Heart right ventricle (tissue), 16 donors: ENCODE data around the gene CPAMD8. TPM values are rescaled to one million over a fixed set of nuclear protein-coding genes. Genes with fewer than 3 reads are reported as not detected.
A peak's percentile ranks its signal among the peaks of the same experiment; 100 is the strongest.

Source experiments
- ATAC-seq, 8 donors: fragments of 200-7000 bp; cut with Tn5 transposase; one replicate each; pipeline ENCODE4 v1.9.1; 2020; ENCODE audit warnings: mild to moderate bottlenecking in 8 of 8, moderate library complexity in 8 of 8, moderate number of reproducible peaks in 1 of 8
- DNase-seq, 2 donors: peaks; one replicate each; pipeline ENCODE4 v3.0.0-alpha.2; 2020
- H3K27ac ChIP-seq, 10 donors: fragments of 200-600 bp; sonication (generic) in 2 of 10; one replicate each; pipeline versions ENCODE4 v1.5.0 to v1.8.0; 2020 to 2022; ENCODE audit warnings: mild to moderate bottlenecking in 3 of 10
- H3K27me3 ChIP-seq, 7 donors: fragments of 200-600 bp; one replicate each; pipeline ENCODE4 v1.8.0; 2021 to 2022; ENCODE audit warnings: mild to moderate bottlenecking in 2 of 7
- H3K36me3 ChIP-seq, 9 donors: fragments of 200-600 bp; sonication (generic) in 1 of 9; one replicate each; pipeline versions ENCODE4 v1.5.0 to v1.8.0; 2020 to 2022; ENCODE audit warnings: mild to moderate bottlenecking in 2 of 9
- H3K4me1 ChIP-seq, 9 donors: fragments of 200-600 bp; sonication (generic) in 1 of 9; one replicate each; pipeline versions ENCODE4 v1.5.0 to v1.8.0; 2020 to 2022; ENCODE audit warnings: mild to moderate bottlenecking in 4 of 9
- H3K4me3 ChIP-seq, 10 donors: fragments of 200-600 bp; sonication (generic) in 2 of 10; one replicate each; pipeline versions ENCODE4 v1.5.0 to v1.8.0; 2020 to 2022; ENCODE audit warnings: mild to moderate bottlenecking in 7 of 10, moderate library complexity in 2 of 10
- H3K9me3 ChIP-seq, 11 donors: fragments of 200-600 bp in 10 of 11; sonication (generic) in 2 of 11; one replicate each; pipeline versions ENCODE4 v1.5.0 to v1.8.0; 2013 to 2022; ENCODE audit warnings: mild to moderate bottlenecking in 2 of 11, control low read depth in 1 of 11, moderate library complexity in 1 of 11
- WGBS, 2 donors: extraction: QIAGEN DNeasy Blood & Tissue Kit; methylation state at CpG; one replicate each; pipeline ENCODE4 v1.1.7; 2013; ENCODE audit warnings: inconsistent platforms in 1 of 2; 5-methylcytosine and 5-hydroxymethylcytosine counted together
- intact Hi-C, 10 donors: fragments of 100-400 bp; cut with DNase I; formaldehyde crosslinking; loops; one replicate each; pipeline versions ENCODE4 v1.11.1 to v1.14.2; 2022
- polyA plus RNA-seq, 2 donors: library from polyadenylated mRNA; stranded (reverse); fragments of 200-250 nt; gene quantifications; one replicate each; pipeline ENCODE4 v1.2.3, GENCODE V29; 2013
- total RNA-seq, 10 donors: library from RNA; stranded (reverse); fragmentation: NEBNext Ultra II Directional in 3 of 10; extraction: Animal tissue kit (Norgen Biotek cat#: 25700) in 3 of 10; gene quantifications; one replicate each; pipeline versions ENCODE4 v1.2.1 to v1.2.4, GENCODE V29; 2021 to 2023
- TF ChIP-seq, protein P1 (sequence below), 9 donors: fragments of 200-600 bp; sonication (generic) in 2 of 9; IDR thresholded peaks; one replicate each; pipeline versions ENCODE4 v1.5.0 to v1.8.0; 2021 to 2022; ENCODE audit warnings: antibody characterized with exemption in 9 of 9, mild to moderate bottlenecking in 5 of 9, moderate library complexity in 1 of 9
- donor health status: Arrhythmogenic right ventricular cardiomyopathy.
- donor health status: ischemic (EF 13 %, LVEDD 7.1; RV severe dilation, severe dysfunction).
- donor health status: healthy with polysubstance abuse.
- donor health status: DM: no; HTN: yes; CAD: no.
- donor health status: DM: no; HTN: no; CAD: no.
- donor health status: ischemic (EF 25% LVEDD 6.9; RV normal size, moderate dysfunction).
- donor health status: ischemic (EF 25% LVEDD 5.7; RV mildly dilated, moderate dysfunction).
- donor health status: healthy.
- donor health status: DM: yes; HTN: yes; CAD: no.
- donor health status: Ischemic cardiomyopathy.
- donor health status: ischemic (EF 35%, LVEDD 5.7; RV mildly dilated, moderate dysfunction).
- donor health status: nonischemic (EF 11% LVEDD 7.7; RV severe dilation, severe dysfunction).
- donor health status: DM: yes; HTN: yes; CAD: no.
- donor health status: PGD.
- donor health status: ischemic (EF 29% LVEDD 5.4; RV normal size, mild dysfunction).
- donor health status: nonischemic (EF 23%, LVEDD 6.1; RV moderate dilation, normal function).

Gene CPAMD8
- total and polyA plus RNA-seq, 12 donors = 4.8 to 77.9 (median 10.9) TPM

DNA sequence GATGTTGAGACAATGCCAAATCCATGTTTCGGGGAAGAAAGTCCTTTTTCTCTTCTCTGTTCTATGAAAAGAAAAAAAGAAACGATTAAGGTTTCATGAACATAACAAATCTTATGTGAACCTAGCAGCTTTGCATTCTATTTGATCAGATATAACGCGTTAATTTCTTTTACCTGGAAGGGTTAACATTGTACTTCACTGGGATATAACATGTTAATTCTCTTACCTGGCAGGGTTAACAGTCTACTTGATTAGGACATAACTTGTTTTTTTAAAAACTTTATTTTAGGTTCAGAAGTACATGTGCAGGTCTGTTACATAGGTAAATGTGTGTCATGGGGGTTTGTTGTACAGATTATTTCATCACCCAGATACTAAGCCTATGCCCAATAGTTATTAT is 68.8 kb downstream of the CPAMD8 start:
- ATAC-seq (no peak), DNase-seq (no peak)
- peaks cover 0 to 13% (median 0%) of the 10 kb centered on the region in 7 donors for H3K27me3 ChIP-seq
- no peaks in the 10 kb centered on the region for H3K9me3 ChIP-seq
- H3K27ac ChIP-seq = peak overlapping the region in 1 of 10 donors; percentile 11
- no peak overlapping the region for H3K4me3 ChIP-seq
- H3K4me1 ChIP-seq = peaks cover 0 to 38% (median 11%) of the 10 kb centered on the region in 9 donors
- TF ChIP-seq, protein P1, sequence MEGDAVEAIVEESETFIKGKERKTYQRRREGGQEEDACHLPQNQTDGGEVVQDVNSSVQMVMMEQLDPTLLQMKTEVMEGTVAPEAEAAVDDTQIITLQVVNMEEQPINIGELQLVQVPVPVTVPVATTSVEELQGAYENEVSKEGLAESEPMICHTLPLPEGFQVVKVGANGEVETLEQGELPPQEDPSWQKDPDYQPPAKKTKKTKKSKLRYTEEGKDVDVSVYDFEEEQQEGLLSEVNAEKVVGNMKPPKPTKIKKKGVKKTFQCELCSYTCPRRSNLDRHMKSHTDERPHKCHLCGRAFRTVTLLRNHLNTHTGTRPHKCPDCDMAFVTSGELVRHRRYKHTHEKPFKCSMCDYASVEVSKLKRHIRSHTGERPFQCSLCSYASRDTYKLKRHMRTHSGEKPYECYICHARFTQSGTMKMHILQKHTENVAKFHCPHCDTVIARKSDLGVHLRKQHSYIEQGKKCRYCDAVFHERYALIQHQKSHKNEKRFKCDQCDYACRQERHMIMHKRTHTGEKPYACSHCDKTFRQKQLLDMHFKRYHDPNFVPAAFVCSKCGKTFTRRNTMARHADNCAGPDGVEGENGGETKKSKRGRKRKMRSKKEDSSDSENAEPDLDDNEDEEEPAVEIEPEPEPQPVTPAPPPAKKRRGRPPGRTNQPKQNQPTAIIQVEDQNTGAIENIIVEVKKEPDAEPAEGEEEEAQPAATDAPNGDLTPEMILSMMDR (IDR thresholded peaks at IDR 0.05) = no peak
- 65 to 76% methylated on average over 4 of the region's 4 CpGs for WGBS, 2 donors
- no peaks in the 10 kb centered on the region for H3K36me3 ChIP-seq
- intact Hi-C loops = no loop called here

DNA sequence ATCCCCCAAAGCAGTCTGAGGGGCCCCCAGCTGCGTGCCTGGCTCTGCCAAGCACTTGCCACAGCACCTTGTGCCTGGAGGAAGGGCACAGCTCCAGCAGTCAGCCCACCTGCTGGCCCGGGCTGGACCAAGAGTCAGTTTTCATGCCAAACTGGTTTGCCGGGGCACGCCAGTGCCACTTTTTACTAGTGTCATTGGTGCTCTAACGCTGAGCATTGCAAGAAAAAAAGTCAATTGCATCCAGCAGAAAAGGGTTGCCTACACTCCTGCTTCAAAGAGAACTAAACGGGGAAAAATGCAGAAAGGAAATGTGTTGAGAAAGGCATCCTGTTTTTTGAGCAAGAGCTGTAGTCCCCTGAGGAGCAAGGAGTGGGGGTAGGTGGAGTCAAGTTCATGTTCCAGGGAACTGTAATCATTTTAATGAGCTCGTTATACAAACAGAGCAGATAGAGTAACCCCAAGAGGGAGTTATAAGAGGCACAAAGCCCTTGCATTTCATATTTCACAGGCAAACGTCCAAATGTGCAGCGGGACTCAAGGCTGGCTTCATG is 69.4 kb downstream of the CPAMD8 start:
- TF ChIP-seq, protein P1 (IDR thresholded peaks at IDR 0.05) = no peak
- H3K36me3 ChIP-seq = no peaks in the 10 kb centered on the region
- DNase-seq (no peak), ATAC-seq (peak in 5 of 8 donors; percentile 41 to 81 (median 55))
- intact Hi-C loops = no loop called here
- 36 to 39% methylated on average over 9 of the region's 9 CpGs for WGBS, 2 donors
- H3K4me3 ChIP-seq = no peak overlapping the region
- H3K4me1 ChIP-seq = peaks cover 0 to 38% (median 11%) of the 10 kb centered on the region in 9 donors
- peaks cover 0 to 14% (median 0%) of the 10 kb centered on the region in 7 donors for H3K27me3 ChIP-seq
- H3K9me3 ChIP-seq = no peaks in the 10 kb centered on the region
- H3K27ac ChIP-seq = peak overlapping the region in 3 of 10 donors; percentile 11 to 43 (median 38)

DNA sequence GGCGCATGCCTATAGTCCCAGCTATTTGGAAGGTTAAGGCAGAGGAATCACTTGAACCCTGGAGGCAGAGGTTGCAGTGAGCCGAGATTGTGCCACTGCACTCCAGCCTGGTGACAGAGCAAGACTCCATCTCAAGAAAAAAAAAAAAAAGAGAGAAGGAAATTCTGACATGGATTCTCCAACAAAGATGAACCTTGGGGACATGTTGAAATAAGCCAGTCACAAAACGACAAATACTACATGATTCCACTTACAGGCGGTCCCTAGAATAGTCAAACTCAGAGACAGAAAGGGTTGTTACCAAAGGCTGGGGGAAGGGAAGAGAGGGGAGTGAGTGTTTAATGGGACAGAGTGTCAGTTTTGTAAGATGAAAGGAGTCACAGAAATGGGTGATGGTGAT is 71.4 kb downstream of the CPAMD8 start:
- Histone ChIP-seq H3K36me3 (peaks cover 0 to 3% (median 0%) of the 10 kb centered on the region in 9 donors), H3K27me3 (peaks cover 0 to 14% (median 0%) of the 10 kb centered on the region in 7 donors), H3K4me3 (no peak overlapping the region), H3K27ac (peak overlapping the region in 1 of 10 donors; percentile 60), H3K9me3 (no peaks in the 10 kb centered on the region), H3K4me1 (peaks cover 0 to 38% (median 11%) of the 10 kb centered on the region in 9 donors)
- ATAC-seq = no peak
- intact Hi-C loops = no loop called here
- TF ChIP-seq, protein P1 (IDR thresholded peaks at IDR 0.05) = no peak
- no peak for DNase-seq
- 68 to 73% methylated on average over 4 of the region's 4 CpGs for WGBS, 2 donors

DNA sequence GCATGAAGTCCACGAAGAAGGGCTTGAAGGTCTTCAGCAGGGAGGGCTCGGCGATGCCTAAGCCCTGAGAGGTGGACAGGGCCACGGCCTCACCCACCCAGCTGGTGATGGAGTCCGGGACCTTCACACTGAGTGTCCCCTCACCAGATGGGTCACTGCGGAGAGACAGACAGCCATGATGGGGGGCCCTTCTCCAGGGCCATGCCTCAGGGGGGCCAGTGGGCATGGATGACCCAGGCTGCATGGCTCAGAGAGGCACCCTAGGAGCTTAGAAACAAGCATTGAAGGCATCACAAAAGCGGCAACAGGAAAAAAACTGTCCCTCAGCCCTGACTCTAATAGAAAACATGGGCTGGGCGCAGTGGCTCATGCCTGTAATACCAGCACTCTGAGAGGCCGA is 74.6 kb downstream of the CPAMD8 start:
- 95 to 98% methylated on average over 9 of the region's 9 CpGs for WGBS, 2 donors
- no peak overlapping the region for H3K27ac ChIP-seq
- H3K36me3 ChIP-seq = peaks cover 0 to 3% (median 0%) of the 10 kb centered on the region in 9 donors
- peaks cover 0 to 14% (median 0%) of the 10 kb centered on the region in 7 donors for H3K27me3 ChIP-seq
- no peak for DNase-seq
- TF ChIP-seq, protein P1 (IDR thresholded peaks at IDR 0.05) = no peak
- H3K4me3 ChIP-seq = no peak overlapping the region
- ATAC-seq = no peak
- no peaks in the 10 kb centered on the region for H3K9me3 ChIP-seq
- peaks cover 0 to 23% (median 6%) of the 10 kb centered on the region in 9 donors for H3K4me1 ChIP-seq
- intact Hi-C loops = no loop called here
